HepG2 (cell line): ENCODE results near the gene MAJIN. TPM values are rescaled to one million over a fixed set of nuclear protein-coding genes. Genes with fewer than 3 reads are reported as not detected.
A peak's percentile ranks its signal among the peaks of the same experiment; 100 is the strongest.

Experiments
- CBX2 ChIP-seq, 2 experiments: fragments of 200-600 bp in 1 of 2; sonication (generic); formaldehyde crosslinking in 1 of 2; IDR thresholded peaks; 2 replicates each; pipeline versions ENCODE4 v1.7.0 to v1.8.1; 2018 to 2022; ENCODE audit warnings: low read depth in 2 of 2, low read length in 1 of 2, mild to moderate bottlenecking in 1 of 2, missing genetic modification reagents in 1 of 2
- GABPB1 ChIP-seq: IDR thresholded peaks from 2 replicates; pipeline ENCODE4 v1.6.1; 2016; ENCODE audit warnings: mild to moderate bottlenecking, missing genetic modification reagents, moderate library complexity, missing compliant biosample characterization
- POLR2AphosphoS2 ChIP-seq: IDR thresholded peaks from 2 replicates; pipeline ENCODE4 v1.6.1; 2011; ENCODE audit warnings: low read depth, low read length, improper control_type of control experiment
- SATB2 ChIP-seq: sonication (generic); formaldehyde crosslinking; IDR thresholded peaks from 2 replicates; pipeline ENCODE4 v1.5.0; 2020; ENCODE audit warnings: missing genetic modification reagents
- SNAI1 ChIP-seq: sonication (generic); formaldehyde crosslinking; IDR thresholded peaks from 2 replicates; pipeline ENCODE4 v1.5.0; 2020; ENCODE audit warnings: mild to moderate bottlenecking, missing genetic modification reagents, borderline replicate concordance
- ZBTB38 ChIP-seq: sonication (generic); formaldehyde crosslinking; IDR thresholded peaks from 2 replicates; pipeline ENCODE4 v1.5.1; 2020; ENCODE audit warnings: mild to moderate bottlenecking, missing genetic modification reagents
- ZNF12 ChIP-seq: sonication (generic); formaldehyde crosslinking; IDR thresholded peaks from 2 replicates; pipeline ENCODE4 v1.5.0; 2020; ENCODE audit warnings: missing genetic modification reagents
- ZNF207 ChIP-seq: fragments of 450-650 bp; IDR thresholded peaks from 2 replicates; pipeline ENCODE4 v1.6.1; 2016; ENCODE audit warnings: antibody characterized with exemption, borderline replicate concordance
- ZNF615 ChIP-seq: sonication (generic); formaldehyde crosslinking; IDR thresholded peaks from 2 replicates; pipeline ENCODE4 v1.5.0; 2020; ENCODE audit warnings: mild to moderate bottlenecking, missing genetic modification reagents, borderline replicate concordance
- ZNF674 ChIP-seq: sonication (generic); formaldehyde crosslinking; IDR thresholded peaks from 2 replicates; pipeline ENCODE4 v1.5.0; 2020; ENCODE audit warnings: low read depth, mild to moderate bottlenecking, missing genetic modification reagents
- polyA plus RNA-seq, 8 experiments: library from polyadenylated mRNA; depleted of rRNA in 3 of 8; stranded (reverse) in 7 of 8; unstranded in 1 of 8; fragments of >200 nt; fragmentation: Illumina TruSeq in 4 of 8; extraction: Trizol in 4 of 8; gene quantifications; 2 replicates each; pipeline versions ENCODE4 v1.2.1 to v1.2.3, GENCODE V29; 2011 to 2016; ENCODE audit warnings: low read depth in 4 of 8, missing spikeins in 1 of 8, mixed read lengths in 1 of 8; ENCODE audit not compliant: insufficient read depth in 1 of 8
- total RNA-seq, 5 experiments: library from RNA; depleted of rRNA; stranded (reverse); fragments of >200 nt; fragmentation: Illumina TruSeq; extraction: Trizol; gene quantifications; 2 replicates each; pipeline ENCODE4 v1.2.3, GENCODE V29; 2016; ENCODE audit warnings: low read depth in 1 of 5
- TF ChIP-seq, protein P1 (sequence below): sonication (generic); formaldehyde crosslinking; IDR thresholded peaks from 2 replicates; pipeline ENCODE4 v1.4.0; 2020; ENCODE audit warnings: mild to moderate bottlenecking, missing genetic modification reagents
- TF ChIP-seq, protein P2 (sequence below): IDR thresholded peaks from 2 replicates; pipeline ENCODE4 v1.6.1; 2012; ENCODE audit warnings: inconsistent platforms
- TF ChIP-seq, protein P3 (sequence below), 2 experiments: sonication (generic) in 1 of 2; formaldehyde crosslinking in 1 of 2; IDR thresholded peaks; 2 replicates each; pipeline versions ENCODE4 v1.6.1 to v1.9.0; 2014 to 2022; ENCODE audit warnings: antibody characterized with exemption in 1 of 2, borderline replicate concordance in 1 of 2, inconsistent platforms in 1 of 2, low read depth in 1 of 2, missing genetic modification reagents in 1 of 2
- TF ChIP-seq, protein P4 (sequence below): sonication (generic); formaldehyde crosslinking; IDR thresholded peaks from 2 replicates; pipeline ENCODE4 v1.5.0; 2020; ENCODE audit warnings: mild to moderate bottlenecking, low read depth, missing genetic modification reagents, borderline replicate concordance
- TF ChIP-seq, protein P5 (sequence below): sonication (generic); formaldehyde crosslinking; IDR thresholded peaks from 2 replicates; pipeline ENCODE4 v1.5.1; 2020; ENCODE audit warnings: mild to moderate bottlenecking, moderate library complexity, missing genetic modification reagents
- TF ChIP-seq, protein P6 (sequence below): sonication (generic); formaldehyde crosslinking; IDR thresholded peaks from 2 replicates; pipeline ENCODE4 v1.4.0; 2020; ENCODE audit warnings: mild to moderate bottlenecking, low read depth, missing genetic modification reagents

MAJIN gene
- total and polyA plus RNA-seq, 2 of the 13 experiments (the other 11 are each of a cell fraction or from before 2014, with no cell fraction given), result not detected

DNA sequence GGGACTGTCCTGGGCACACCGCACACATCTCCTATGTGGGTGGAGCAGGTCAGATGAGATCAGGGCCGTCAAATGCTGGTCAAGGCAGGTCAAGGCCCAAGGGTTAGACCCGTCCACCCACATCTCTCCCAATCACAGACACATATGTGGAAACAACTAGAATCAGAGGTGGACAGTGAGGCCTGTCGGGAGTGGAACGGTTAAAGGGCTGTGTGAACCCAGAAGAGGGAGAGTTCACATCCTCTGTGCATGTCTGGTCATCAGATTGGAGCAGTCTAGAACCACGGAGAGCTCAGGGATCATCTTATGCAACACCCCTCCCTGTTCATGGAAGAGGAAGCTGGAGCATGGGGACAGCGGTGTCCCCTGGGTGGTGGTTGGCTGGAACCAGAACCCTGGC is 47.9 kb upstream of the MAJIN start (continued):
- TF ChIP-seq, protein P1, sequence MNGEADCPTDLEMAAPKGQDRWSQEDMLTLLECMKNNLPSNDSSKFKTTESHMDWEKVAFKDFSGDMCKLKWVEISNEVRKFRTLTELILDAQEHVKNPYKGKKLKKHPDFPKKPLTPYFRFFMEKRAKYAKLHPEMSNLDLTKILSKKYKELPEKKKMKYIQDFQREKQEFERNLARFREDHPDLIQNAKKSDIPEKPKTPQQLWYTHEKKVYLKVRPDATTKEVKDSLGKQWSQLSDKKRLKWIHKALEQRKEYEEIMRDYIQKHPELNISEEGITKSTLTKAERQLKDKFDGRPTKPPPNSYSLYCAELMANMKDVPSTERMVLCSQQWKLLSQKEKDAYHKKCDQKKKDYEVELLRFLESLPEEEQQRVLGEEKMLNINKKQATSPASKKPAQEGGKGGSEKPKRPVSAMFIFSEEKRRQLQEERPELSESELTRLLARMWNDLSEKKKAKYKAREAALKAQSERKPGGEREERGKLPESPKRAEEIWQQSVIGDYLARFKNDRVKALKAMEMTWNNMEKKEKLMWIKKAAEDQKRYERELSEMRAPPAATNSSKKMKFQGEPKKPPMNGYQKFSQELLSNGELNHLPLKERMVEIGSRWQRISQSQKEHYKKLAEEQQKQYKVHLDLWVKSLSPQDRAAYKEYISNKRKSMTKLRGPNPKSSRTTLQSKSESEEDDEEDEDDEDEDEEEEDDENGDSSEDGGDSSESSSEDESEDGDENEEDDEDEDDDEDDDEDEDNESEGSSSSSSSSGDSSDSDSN, result 0 out of 2 replicates have a peak, but pooled peaks have one; percentile 30
- TF ChIP-seq ZNF207 (no peak), SNAI1 (CRISPR knock-in tag) (no peak), ZNF12 (CRISPR knock-in tag) (no peak), CBX2 (IDR thresholded peaks at IDR 0.05; ENCODE audit: low read depth, low read length) (no peak), CBX2 (CRISPR knock-in tag; IDR thresholded peaks at IDR 0.05; ENCODE audit: low read depth) (no peak), POLR2AphosphoS2 (no peak), ZBTB38 (CRISPR knock-in tag) (peak; percentile 64; the same call in 1 of the 2 replicates), GABPB1 (CRISPR knock-in tag) (peak; percentile 46; the same call in 1 of the 2 replicates), SATB2 (CRISPR knock-in tag) (no peak), ZNF674 (CRISPR knock-in tag) (no peak), ZNF615 (no peak)
- TF ChIP-seq, protein P2, sequence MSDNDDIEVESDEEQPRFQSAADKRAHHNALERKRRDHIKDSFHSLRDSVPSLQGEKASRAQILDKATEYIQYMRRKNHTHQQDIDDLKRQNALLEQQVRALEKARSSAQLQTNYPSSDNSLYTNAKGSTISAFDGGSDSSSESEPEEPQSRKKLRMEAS, result peak; percentile 38; the same call in 1 of the 2 replicates
- TF ChIP-seq, protein P3, sequence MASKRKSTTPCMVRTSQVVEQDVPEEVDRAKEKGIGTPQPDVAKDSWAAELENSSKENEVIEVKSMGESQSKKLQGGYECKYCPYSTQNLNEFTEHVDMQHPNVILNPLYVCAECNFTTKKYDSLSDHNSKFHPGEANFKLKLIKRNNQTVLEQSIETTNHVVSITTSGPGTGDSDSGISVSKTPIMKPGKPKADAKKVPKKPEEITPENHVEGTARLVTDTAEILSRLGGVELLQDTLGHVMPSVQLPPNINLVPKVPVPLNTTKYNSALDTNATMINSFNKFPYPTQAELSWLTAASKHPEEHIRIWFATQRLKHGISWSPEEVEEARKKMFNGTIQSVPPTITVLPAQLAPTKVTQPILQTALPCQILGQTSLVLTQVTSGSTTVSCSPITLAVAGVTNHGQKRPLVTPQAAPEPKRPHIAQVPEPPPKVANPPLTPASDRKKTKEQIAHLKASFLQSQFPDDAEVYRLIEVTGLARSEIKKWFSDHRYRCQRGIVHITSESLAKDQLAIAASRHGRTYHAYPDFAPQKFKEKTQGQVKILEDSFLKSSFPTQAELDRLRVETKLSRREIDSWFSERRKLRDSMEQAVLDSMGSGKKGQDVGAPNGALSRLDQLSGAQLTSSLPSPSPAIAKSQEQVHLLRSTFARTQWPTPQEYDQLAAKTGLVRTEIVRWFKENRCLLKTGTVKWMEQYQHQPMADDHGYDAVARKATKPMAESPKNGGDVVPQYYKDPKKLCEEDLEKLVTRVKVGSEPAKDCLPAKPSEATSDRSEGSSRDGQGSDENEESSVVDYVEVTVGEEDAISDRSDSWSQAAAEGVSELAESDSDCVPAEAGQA (IDR thresholded peaks at IDR 0.05; ENCODE audit: low read depth), result no peak
- TF ChIP-seq, protein P3 (CRISPR knock-in tag; IDR thresholded peaks at IDR 0.05; ENCODE audit: borderline replicate concordance), result no peak
- TF ChIP-seq, protein P4, sequence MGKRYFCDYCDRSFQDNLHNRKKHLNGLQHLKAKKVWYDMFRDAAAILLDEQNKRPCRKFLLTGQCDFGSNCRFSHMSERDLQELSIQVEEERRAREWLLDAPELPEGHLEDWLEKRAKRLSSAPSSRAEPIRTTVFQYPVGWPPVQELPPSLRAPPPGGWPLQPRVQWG (CRISPR knock-in tag), result no peak
- TF ChIP-seq, protein P5, sequence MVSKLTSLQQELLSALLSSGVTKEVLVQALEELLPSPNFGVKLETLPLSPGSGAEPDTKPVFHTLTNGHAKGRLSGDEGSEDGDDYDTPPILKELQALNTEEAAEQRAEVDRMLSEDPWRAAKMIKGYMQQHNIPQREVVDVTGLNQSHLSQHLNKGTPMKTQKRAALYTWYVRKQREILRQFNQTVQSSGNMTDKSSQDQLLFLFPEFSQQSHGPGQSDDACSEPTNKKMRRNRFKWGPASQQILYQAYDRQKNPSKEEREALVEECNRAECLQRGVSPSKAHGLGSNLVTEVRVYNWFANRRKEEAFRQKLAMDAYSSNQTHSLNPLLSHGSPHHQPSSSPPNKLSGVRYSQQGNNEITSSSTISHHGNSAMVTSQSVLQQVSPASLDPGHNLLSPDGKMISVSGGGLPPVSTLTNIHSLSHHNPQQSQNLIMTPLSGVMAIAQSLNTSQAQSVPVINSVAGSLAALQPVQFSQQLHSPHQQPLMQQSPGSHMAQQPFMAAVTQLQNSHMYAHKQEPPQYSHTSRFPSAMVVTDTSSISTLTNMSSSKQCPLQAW (CRISPR knock-in tag), result no peak
- TF ChIP-seq, protein P6, sequence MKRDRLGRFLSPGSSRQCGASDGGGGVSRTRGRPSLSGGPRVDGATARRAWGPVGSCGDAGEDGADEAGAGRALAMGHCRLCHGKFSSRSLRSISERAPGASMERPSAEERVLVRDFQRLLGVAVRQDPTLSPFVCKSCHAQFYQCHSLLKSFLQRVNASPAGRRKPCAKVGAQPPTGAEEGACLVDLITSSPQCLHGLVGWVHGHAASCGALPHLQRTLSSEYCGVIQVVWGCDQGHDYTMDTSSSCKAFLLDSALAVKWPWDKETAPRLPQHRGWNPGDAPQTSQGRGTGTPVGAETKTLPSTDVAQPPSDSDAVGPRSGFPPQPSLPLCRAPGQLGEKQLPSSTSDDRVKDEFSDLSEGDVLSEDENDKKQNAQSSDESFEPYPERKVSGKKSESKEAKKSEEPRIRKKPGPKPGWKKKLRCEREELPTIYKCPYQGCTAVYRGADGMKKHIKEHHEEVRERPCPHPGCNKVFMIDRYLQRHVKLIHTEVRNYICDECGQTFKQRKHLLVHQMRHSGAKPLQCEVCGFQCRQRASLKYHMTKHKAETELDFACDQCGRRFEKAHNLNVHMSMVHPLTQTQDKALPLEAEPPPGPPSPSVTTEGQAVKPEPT (CRISPR knock-in tag), result no peak
